Cardiac muscle cell (in vitro differentiated cells and primary cell): Measurements from ENCODE around the gene SMCO2. TPM values are rescaled to one million over a fixed set of nuclear protein-coding genes. Genes with fewer than 3 reads are reported as not detected.

Experiments
- polyA plus RNA-seq: library from polyadenylated mRNA; unstranded; fragments of >200 nt; fragmentation: Nextera tagmentation; extraction: Ambion mirVana; gene quantifications from 2 replicates; pipeline ENCODE4 v1.2.1, GENCODE V29; 2016
- total RNA-seq: library from RNA; depleted of rRNA; stranded (reverse); fragments of >200 nt; gene quantifications from 2 replicates; pipeline ENCODE4 v1.2.3, GENCODE V29; 2016

Gene SMCO2
- total and polyA plus RNA-seq, 2 experiments from 2014 or later, result not detected

Other genes starting within 250 kb of the SMCO2 start
- gene STK38L, start 202.4 kb upstream of the SMCO2 start, total RNA-seq, result 29.3 and 30.0 TPM in 2 replicates
- 19.5 and 20.3 TPM in 2 replicates for gene STK38L, start 202.4 kb upstream of the SMCO2 start, polyA plus RNA-seq
- gene BMAL2, start 113.9 kb upstream of the SMCO2 start, total RNA-seq, result 0.98 and 1.2 TPM in 2 replicates
- gene BMAL2, start 113.9 kb upstream of the SMCO2 start, polyA plus RNA-seq, result 0.72 and 1.4 TPM in 2 replicates
- 15.6 and 30.9 TPM in 2 replicates for gene PPFIBP1, start 77.5 kb downstream of the SMCO2 start, total RNA-seq
- 23.5 and 34.8 TPM in 2 replicates for gene PPFIBP1, start 77.5 kb downstream of the SMCO2 start, polyA plus RNA-seq
- 0.35 and 0.57 TPM in 2 replicates for gene REP15, start 249.7 kb downstream of the SMCO2 start, total RNA-seq
- not detected in 2 replicates for gene REP15, start 249.7 kb downstream of the SMCO2 start, polyA plus RNA-seq